Neural cell (in vitro differentiated cells): ENCODE data around the gene FANCG. TPM values are rescaled to one million over a fixed set of nuclear protein-coding genes. Genes with fewer than 3 reads are reported as not detected.

ENCODE experiments used
- H2AFZ ChIP-seq: fragments of 200-600, 300-800 bp; sonication (generic), shearing (Covaris generic); 2 replicates; pipeline ENCODE4 v1.6.0; 2014; ENCODE audit warnings: low read depth, mild to moderate bottlenecking, antibody characterized with exemption, low read length, moderate library complexity
- H3F3A ChIP-seq: fragments of 200-600 bp; shearing (Covaris generic); 2 replicates; pipeline ENCODE4 v1.6.1; 2016; ENCODE audit warnings: mild to moderate bottlenecking, moderate library complexity, mixed read lengths, antibody characterized with exemption, low read length; ENCODE audit not compliant: insufficient read depth, poor library complexity, severe bottlenecking
- H3K27ac ChIP-seq: fragments of 200-600, 300-800 bp; sonication (generic), shearing (Covaris generic); 2 replicates; pipeline ENCODE4 v1.5.1; 2014; ENCODE audit warnings: mild to moderate bottlenecking, low read length, moderate library complexity
- H3K27me3 ChIP-seq: fragments of 300-800, 200-600 bp; sonication (generic), shearing (Covaris generic); 2 replicates; pipeline ENCODE4 v1.6.0; 2014; ENCODE audit warnings: mild to moderate bottlenecking, low read depth, low read length, moderate library complexity; ENCODE audit not compliant: insufficient read depth
- H3K36me3 ChIP-seq: fragments of 300-800, 200-600 bp; sonication (generic), shearing (Covaris generic); 2 replicates; pipeline ENCODE4 v1.5.1; 2014; ENCODE audit warnings: mild to moderate bottlenecking, antibody characterized with exemption, low read length, moderate library complexity; ENCODE audit not compliant: insufficient read depth
- H3K4me2 ChIP-seq: fragments of 300-800, 200-600 bp; sonication (generic), shearing (Covaris generic); 2 replicates; pipeline ENCODE4 v1.6.0; 2014; ENCODE audit warnings: mild to moderate bottlenecking, low read length
- H3K4me3 ChIP-seq: fragments of 300-800, 200-600 bp; sonication (generic), shearing (Covaris generic); 2 replicates; pipeline ENCODE4 v1.5.1; 2014; ENCODE audit warnings: mild to moderate bottlenecking, low read length, moderate library complexity
- H3K79me2 ChIP-seq: fragments of 200-600 bp; shearing (Covaris generic); replicated peaks from 2 replicates; pipeline ENCODE4 v1.6.0; 2014; ENCODE audit warnings: mild to moderate bottlenecking, low read length, moderate library complexity; ENCODE audit not compliant: insufficient read depth
- H3K9ac ChIP-seq: fragments of 300-800, 200-600 bp; sonication (generic), shearing (Covaris generic); 2 replicates; pipeline ENCODE4 v1.6.1; 2016; ENCODE audit warnings: mild to moderate bottlenecking, low read length, mixed read lengths
- H3K9me2 ChIP-seq: fragments of 200-600 bp; shearing (Covaris generic); 2 replicates; pipeline ENCODE4 v1.6.1; 2016; ENCODE audit warnings: mild to moderate bottlenecking, low read length, mixed read lengths; ENCODE audit not compliant: insufficient read depth
- H3K9me3 ChIP-seq: fragments of 200-600, 300-800 bp; sonication (generic), shearing (Covaris generic); 2 replicates; pipeline ENCODE4 v1.6.1; 2016; ENCODE audit warnings: mild to moderate bottlenecking, mixed run types, low read length, moderate library complexity, mixed read lengths
- H4K20me1 ChIP-seq: fragments of 200-600 bp; shearing (Covaris generic); 2 replicates; pipeline ENCODE4 v1.6.1; 2016; ENCODE audit warnings: mild to moderate bottlenecking, mixed run types; ENCODE audit not compliant: insufficient read depth
- EP300 ChIP-seq: fragments of 450-650 bp; conservative IDR thresholded peaks from 2 replicates; pipeline ENCODE4 v1.6.1; 2014; ENCODE audit warnings: antibody characterized with exemption, mild to moderate bottlenecking, moderate library complexity; ENCODE audit not compliant: poor library complexity, severe bottlenecking
- EZH2 ChIP-seq: fragments of 200-600, 300-800 bp; shearing (Covaris generic), sonication (generic); IDR thresholded peaks from 2 replicates; pipeline ENCODE4 v1.6.1; 2014; ENCODE audit warnings: antibody characterized with exemption, low read length, borderline replicate concordance, mild to moderate bottlenecking; ENCODE audit not compliant: insufficient read depth, poor library complexity, severe bottlenecking
- MXI1 ChIP-seq: fragments of 450-650 bp; conservative IDR thresholded peaks from 2 replicates; pipeline ENCODE4 v1.6.1; 2014; ENCODE audit warnings: antibody characterized with exemption, mild to moderate bottlenecking; ENCODE audit not compliant: poor library complexity, severe bottlenecking
- RAD21 ChIP-seq: fragments of 450-650 bp; conservative IDR thresholded peaks from 2 replicates; pipeline ENCODE4 v1.6.1; 2014; ENCODE audit warnings: antibody characterized with exemption, mild to moderate bottlenecking, moderate library complexity
- SMC3 ChIP-seq: fragments of 450-650 bp; conservative IDR thresholded peaks from 2 replicates; pipeline ENCODE4 v1.6.1; 2014; ENCODE audit warnings: antibody characterized with exemption, mild to moderate bottlenecking, moderate library complexity; ENCODE audit not compliant: poor library complexity
- polyA plus RNA-seq: library from polyadenylated mRNA; depleted of rRNA; stranded (reverse); fragments of >200 nt; gene quantifications from 2 replicates; pipeline ENCODE4 v1.2.3, GENCODE V29; 2014
- TF ChIP-seq, protein P1 (sequence below): fragments of 450-650 bp; IDR thresholded peaks from 2 replicates; pipeline ENCODE4 v1.5.1; 2014; ENCODE audit warnings: antibody characterized with exemption, mild to moderate bottlenecking, moderate library complexity; ENCODE audit not compliant: poor library complexity, severe bottlenecking
- TF ChIP-seq, protein P2 (sequence below): IDR thresholded peaks from 2 replicates; pipeline ENCODE4 v1.6.1; 2012; ENCODE audit warnings: borderline replicate concordance

FANCG gene
- polyA plus RNA-seq, 1 donor from 2014 or later: 56.0 TPM

DNA sequence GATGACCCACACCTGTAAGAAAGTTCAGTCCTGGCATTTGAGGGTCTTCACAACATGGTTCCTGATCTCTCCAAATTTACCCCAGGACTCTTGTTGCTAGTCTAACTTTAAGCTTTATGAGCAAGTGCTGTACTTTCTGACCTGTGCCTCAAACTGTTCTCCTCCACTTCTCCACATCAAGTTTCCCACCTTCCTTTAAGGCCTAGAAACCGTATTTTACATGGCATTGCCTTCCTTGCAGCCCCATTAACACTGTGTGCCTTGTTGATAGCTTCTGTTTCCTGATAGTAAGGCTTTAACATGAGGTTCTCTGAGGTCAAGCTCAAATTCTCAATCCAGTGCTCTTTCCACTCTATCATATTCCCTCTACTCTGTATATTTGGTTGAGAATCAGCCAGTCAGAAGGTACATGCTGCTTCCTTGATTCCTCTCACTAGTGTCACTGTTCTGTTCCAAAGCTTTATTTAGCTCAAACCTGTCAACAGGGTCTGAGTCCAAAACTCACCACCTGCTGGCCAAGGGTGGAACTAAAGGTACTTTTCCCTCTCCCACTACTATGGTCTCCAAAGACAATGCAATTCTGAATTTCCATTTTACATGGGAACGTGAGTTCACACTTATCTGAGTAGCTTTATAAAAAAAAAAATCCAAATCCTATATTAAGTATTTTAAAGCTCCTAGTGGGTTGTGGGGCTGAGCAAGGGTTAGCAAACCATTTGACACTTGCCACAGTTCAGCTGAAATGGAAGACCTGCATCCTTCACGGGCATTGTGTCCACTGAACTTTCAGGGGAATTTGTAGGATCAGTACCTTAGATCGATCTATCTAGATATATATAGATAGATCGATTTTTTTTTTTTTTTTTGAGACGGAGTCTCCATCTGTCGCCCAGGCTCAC lies 28.4 kb downstream of the FANCG start:
- Histone ChIP-seq H3K4me3 (no peak overlapping the region), H3K27me3 (no peaks in the 10 kb centered on the region), H3K79me2 (no peaks in the 10 kb centered on the region), H3K36me3 (peaks cover 10% of the 10 kb centered on the region), H2AFZ (no peak overlapping the region), H3K27ac (no peak overlapping the region), H3K9me2 (no peaks in the 10 kb centered on the region), H3K9me3 (no peaks in the 10 kb centered on the region), H4K20me1 (no peaks in the 10 kb centered on the region), H3K4me2 (no peak overlapping the region), H3K9ac (no peak overlapping the region), H3F3A (no peaks in the 10 kb centered on the region)
- TF ChIP-seq, protein P1, sequence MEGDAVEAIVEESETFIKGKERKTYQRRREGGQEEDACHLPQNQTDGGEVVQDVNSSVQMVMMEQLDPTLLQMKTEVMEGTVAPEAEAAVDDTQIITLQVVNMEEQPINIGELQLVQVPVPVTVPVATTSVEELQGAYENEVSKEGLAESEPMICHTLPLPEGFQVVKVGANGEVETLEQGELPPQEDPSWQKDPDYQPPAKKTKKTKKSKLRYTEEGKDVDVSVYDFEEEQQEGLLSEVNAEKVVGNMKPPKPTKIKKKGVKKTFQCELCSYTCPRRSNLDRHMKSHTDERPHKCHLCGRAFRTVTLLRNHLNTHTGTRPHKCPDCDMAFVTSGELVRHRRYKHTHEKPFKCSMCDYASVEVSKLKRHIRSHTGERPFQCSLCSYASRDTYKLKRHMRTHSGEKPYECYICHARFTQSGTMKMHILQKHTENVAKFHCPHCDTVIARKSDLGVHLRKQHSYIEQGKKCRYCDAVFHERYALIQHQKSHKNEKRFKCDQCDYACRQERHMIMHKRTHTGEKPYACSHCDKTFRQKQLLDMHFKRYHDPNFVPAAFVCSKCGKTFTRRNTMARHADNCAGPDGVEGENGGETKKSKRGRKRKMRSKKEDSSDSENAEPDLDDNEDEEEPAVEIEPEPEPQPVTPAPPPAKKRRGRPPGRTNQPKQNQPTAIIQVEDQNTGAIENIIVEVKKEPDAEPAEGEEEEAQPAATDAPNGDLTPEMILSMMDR: peak; percentile 55
- TF ChIP-seq EZH2 (no peak), MXI1 (no peak), RAD21 (no peak), SMC3 (peak; percentile 40)

DNA sequence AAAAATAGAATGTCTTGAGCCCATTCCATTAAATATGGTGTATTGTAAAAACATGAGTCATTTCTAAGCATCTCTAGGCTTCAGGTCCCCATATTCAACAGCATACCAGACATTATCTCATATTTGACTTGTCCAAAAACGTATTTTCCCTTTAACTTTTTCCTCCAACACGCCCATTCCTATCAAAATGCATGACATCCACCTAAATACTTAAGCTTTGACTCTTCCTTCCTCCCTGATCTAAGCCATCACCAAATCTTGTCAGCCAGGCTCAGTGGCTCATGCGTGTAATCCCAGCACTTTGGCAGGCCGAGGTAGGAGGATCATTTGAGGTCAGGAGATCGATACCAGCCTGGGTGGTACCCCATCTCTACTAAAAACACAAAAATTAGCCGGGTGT lies 31.2 kb downstream of the FANCG start:
- H3K79me2 ChIP-seq: no peaks in the 10 kb centered on the region
- no peaks in the 10 kb centered on the region for H3F3A ChIP-seq
- H3K36me3 ChIP-seq: no peaks in the 10 kb centered on the region
- H3K27me3 ChIP-seq: no peaks in the 10 kb centered on the region
- no peaks in the 10 kb centered on the region for H3K9me3 ChIP-seq
- H3K9me2 ChIP-seq: no peaks in the 10 kb centered on the region
- H2AFZ ChIP-seq: no peak overlapping the region
- H3K4me3 ChIP-seq: no peak overlapping the region
- no peak overlapping the region for H3K4me2 ChIP-seq
- H3K27ac ChIP-seq: no peak overlapping the region
- no peak for TF ChIP-seq MXI1
- no peak for TF ChIP-seq SMC3
- no peak overlapping the region for H3K9ac ChIP-seq
- H4K20me1 ChIP-seq: no peaks in the 10 kb centered on the region

DNA sequence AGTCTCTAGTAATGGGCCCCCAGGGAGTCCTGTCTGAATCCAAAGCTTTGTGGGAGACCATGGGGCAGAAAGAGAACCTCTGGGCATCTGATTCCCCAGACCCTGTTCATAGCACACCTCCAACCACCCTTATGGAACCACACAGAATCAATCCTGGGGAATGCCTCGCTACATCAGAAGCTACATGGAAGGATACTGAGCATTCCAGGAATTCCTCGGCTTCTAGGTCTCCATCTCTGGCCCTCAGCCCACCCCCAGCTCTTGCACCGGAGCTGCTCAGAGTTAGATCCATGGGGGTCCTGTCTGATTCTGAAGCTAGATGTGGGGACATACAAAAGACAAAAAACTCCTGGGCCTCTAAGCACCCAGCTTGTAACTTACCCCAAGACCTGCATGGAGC lies 35.7 kb downstream of the FANCG start:
- Histone ChIP-seq H4K20me1 (no peaks in the 10 kb centered on the region), H3K9me2 (no peaks in the 10 kb centered on the region), H3F3A (no peaks in the 10 kb centered on the region), H3K36me3 (no peaks in the 10 kb centered on the region), H3K9me3 (no peaks in the 10 kb centered on the region), H3K4me2 (no peak overlapping the region), H3K9ac (no peak overlapping the region), H3K27ac (no peak overlapping the region), H3K4me3 (no peak overlapping the region), H3K79me2 (no peaks in the 10 kb centered on the region), H3K27me3 (no peaks in the 10 kb centered on the region), H2AFZ (no peak overlapping the region)
- TF ChIP-seq, protein P2, sequence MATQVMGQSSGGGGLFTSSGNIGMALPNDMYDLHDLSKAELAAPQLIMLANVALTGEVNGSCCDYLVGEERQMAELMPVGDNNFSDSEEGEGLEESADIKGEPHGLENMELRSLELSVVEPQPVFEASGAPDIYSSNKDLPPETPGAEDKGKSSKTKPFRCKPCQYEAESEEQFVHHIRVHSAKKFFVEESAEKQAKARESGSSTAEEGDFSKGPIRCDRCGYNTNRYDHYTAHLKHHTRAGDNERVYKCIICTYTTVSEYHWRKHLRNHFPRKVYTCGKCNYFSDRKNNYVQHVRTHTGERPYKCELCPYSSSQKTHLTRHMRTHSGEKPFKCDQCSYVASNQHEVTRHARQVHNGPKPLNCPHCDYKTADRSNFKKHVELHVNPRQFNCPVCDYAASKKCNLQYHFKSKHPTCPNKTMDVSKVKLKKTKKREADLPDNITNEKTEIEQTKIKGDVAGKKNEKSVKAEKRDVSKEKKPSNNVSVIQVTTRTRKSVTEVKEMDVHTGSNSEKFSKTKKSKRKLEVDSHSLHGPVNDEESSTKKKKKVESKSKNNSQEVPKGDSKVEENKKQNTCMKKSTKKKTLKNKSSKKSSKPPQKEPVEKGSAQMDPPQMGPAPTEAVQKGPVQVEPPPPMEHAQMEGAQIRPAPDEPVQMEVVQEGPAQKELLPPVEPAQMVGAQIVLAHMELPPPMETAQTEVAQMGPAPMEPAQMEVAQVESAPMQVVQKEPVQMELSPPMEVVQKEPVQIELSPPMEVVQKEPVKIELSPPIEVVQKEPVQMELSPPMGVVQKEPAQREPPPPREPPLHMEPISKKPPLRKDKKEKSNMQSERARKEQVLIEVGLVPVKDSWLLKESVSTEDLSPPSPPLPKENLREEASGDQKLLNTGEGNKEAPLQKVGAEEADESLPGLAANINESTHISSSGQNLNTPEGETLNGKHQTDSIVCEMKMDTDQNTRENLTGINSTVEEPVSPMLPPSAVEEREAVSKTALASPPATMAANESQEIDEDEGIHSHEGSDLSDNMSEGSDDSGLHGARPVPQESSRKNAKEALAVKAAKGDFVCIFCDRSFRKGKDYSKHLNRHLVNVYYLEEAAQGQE: no peak
- TF ChIP-seq EP300: no peak
